Calu3 (cell line): ENCODE results near the gene NCBP3. TPM values are rescaled to one million over a fixed set of nuclear protein-coding genes. Genes with fewer than 3 reads are reported as not detected.

Experiments
- BruUV-seq: library from RNA; stranded (reverse); fragments of 400-500 nt; replicated peaks from 2 replicates; lab custom pipeline; 2021; lab: Mats Ljungman, UMichigan
- CTCF ChIA-PET: fragments of 300-600 bp; sonication (Branson Sonifier 250); formaldehyde crosslinking; loops from one replicate; lab custom pipeline; 2022; ENCODE audit warnings: antibody characterized with exemption; lab: Charles Lee
- DNase-seq: peaks from one replicate; pipeline ENCODE4 v3.0.0; 2022
- H3K27ac Mint-ChIP-seq: one replicate; pipeline ENCODE4 v1.8.0; 2022; ENCODE audit warnings: mixed read lengths; ENCODE audit not compliant: unreplicated experiment
- H3K27me3 Mint-ChIP-seq: one replicate; pipeline ENCODE4 v1.8.0; 2022; ENCODE audit warnings: mixed read lengths; ENCODE audit not compliant: unreplicated experiment
- H3K36me3 Mint-ChIP-seq: one replicate; pipeline ENCODE4 v1.8.0; 2022; ENCODE audit warnings: mild to moderate bottlenecking, moderate library complexity, mixed read lengths; ENCODE audit not compliant: insufficient read depth, unreplicated experiment
- H3K4me1 Mint-ChIP-seq: one replicate; pipeline ENCODE4 v1.8.0; 2022; ENCODE audit warnings: mild to moderate bottlenecking, low read depth, mixed read lengths; ENCODE audit not compliant: unreplicated experiment
- H3K4me3 Mint-ChIP-seq: one replicate; pipeline ENCODE4 v1.8.0; 2022; ENCODE audit warnings: mild to moderate bottlenecking, low read depth, moderate library complexity, mixed read lengths; ENCODE audit not compliant: unreplicated experiment
- H3K9me3 Mint-ChIP-seq: one replicate; pipeline ENCODE4 v1.8.0; 2022; ENCODE audit warnings: low read depth, mixed read lengths; ENCODE audit not compliant: unreplicated experiment
- intact Hi-C: fragments of 100-400 bp; cut with micrococcal nuclease; formaldehyde crosslinking; loops from one replicate; pipeline ENCODE4 v1.10.0; 2022; ENCODE audit not compliant: unreplicated experiment
- total RNA-seq: library from RNA; stranded (reverse); gene quantifications from 2 replicates; pipeline ENCODE4 v1.2.3, GENCODE V29; 2022
- TF ChIP-seq, protein P1 (sequence below): fragments of 200-600 bp; IDR thresholded peaks from one replicate; pipeline ENCODE4 v1.8.0; 2022; ENCODE audit warnings: antibody characterized with exemption; ENCODE audit not compliant: unreplicated experiment

NCBP3 gene
- total RNA-seq, 1 experiment from 2014 or later, result 25.4 TPM

DNA sequence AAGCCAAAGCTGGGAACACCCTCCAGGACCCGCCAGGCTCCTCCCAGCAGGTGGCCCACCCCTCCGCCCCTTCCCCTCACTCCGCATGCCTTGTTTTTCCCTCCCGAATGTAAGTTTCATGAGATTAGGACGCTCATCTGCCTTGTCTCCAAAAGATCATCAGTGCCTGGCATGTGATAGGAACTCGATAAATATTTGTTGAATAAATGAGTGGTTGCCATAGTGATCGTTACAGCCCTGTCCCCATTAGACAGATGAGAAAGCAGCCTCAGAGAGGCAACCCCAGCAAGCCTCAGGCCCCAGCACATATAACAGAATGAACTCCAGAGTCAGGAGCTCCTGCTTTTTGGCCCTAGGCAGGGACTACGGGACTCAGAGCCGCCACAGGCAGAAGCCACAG is 41.8 kb upstream of the NCBP3 start:
- TF ChIP-seq, protein P1, sequence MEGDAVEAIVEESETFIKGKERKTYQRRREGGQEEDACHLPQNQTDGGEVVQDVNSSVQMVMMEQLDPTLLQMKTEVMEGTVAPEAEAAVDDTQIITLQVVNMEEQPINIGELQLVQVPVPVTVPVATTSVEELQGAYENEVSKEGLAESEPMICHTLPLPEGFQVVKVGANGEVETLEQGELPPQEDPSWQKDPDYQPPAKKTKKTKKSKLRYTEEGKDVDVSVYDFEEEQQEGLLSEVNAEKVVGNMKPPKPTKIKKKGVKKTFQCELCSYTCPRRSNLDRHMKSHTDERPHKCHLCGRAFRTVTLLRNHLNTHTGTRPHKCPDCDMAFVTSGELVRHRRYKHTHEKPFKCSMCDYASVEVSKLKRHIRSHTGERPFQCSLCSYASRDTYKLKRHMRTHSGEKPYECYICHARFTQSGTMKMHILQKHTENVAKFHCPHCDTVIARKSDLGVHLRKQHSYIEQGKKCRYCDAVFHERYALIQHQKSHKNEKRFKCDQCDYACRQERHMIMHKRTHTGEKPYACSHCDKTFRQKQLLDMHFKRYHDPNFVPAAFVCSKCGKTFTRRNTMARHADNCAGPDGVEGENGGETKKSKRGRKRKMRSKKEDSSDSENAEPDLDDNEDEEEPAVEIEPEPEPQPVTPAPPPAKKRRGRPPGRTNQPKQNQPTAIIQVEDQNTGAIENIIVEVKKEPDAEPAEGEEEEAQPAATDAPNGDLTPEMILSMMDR, result no peak
- CTCF ChIA-PET, result no interaction called here
- Mint-ChIP-seq H3K4me1 (peaks cover 35% of the 10 kb centered on the region), H3K27ac (no peak overlapping the region), H3K4me3 (no peak overlapping the region), H3K36me3 (peaks cover 35% of the 10 kb centered on the region), H3K9me3 (no peaks in the 10 kb centered on the region), H3K27me3 (peaks cover 13% of the 10 kb centered on the region)
- BruUV-seq, result no TSS peak
- intact Hi-C loops, result no loop called here
- DNase-seq, result no peak

DNA sequence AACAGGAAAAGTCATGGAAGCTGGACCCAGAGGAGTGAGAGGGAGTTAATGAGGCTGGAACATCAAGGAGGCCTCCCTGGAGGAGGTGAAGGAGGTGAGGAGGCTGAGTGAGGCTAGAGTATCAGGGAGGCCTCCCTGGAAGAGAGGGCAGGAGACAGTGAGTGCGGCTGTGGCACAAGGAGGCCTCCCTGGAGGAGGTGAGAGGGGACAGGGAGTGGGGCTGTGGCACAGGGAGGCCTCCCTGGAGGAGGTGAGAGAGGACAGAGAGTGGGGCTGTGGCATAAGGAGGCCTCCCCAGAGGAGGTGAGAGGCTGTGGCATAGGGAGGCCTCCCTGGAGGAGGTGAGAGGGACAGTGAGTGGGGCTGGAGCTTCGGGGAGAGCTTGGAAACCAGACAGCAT is 41.3 kb upstream of the NCBP3 start:
- no peaks in the 10 kb centered on the region for H3K9me3 Mint-ChIP-seq
- no peak for DNase-seq
- H3K4me1 Mint-ChIP-seq, result peaks cover 35% of the 10 kb centered on the region
- TF ChIP-seq, protein P1, result no peak
- CTCF ChIA-PET, result no interaction called here
- H3K36me3 Mint-ChIP-seq, result peaks cover 35% of the 10 kb centered on the region
- peak overlapping the region; percentile 82 for H3K27ac Mint-ChIP-seq
- intact Hi-C loops, result no loop called here
- BruUV-seq, result no TSS peak
- peaks cover 13% of the 10 kb centered on the region for H3K27me3 Mint-ChIP-seq
- H3K4me3 Mint-ChIP-seq, result no peak overlapping the region

DNA sequence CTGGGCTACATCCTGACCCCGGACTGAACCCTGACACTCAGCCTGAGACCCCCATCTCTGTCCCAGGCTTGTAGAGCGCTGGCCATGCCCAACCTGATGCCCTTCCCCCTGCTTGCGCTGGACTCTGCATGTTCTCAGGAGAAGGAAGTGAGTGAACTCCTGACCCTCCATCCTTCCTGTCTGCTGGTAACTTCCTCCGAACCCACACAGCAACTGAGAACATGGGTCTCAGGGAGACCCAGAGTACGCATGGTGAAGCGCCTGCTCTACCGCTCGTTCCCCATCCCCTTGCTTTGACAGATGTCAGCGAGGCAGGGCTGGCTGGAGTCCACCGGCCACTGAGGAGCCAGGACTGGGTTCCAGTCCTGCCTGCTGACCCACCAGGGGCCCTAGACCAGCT is 40.7 kb upstream of the NCBP3 start:
- Mint-ChIP-seq H3K36me3 (peaks cover 29% of the 10 kb centered on the region), H3K27me3 (peaks cover 12% of the 10 kb centered on the region), H3K4me3 (no peak overlapping the region), H3K27ac (no peak overlapping the region), H3K4me1 (peaks cover 33% of the 10 kb centered on the region), H3K9me3 (no peaks in the 10 kb centered on the region)
- no peak for DNase-seq
- intact Hi-C loops, result no loop called here
- CTCF ChIA-PET, result no interaction called here
- BruUV-seq, result no TSS peak
- TF ChIP-seq, protein P1, result no peak

DNA sequence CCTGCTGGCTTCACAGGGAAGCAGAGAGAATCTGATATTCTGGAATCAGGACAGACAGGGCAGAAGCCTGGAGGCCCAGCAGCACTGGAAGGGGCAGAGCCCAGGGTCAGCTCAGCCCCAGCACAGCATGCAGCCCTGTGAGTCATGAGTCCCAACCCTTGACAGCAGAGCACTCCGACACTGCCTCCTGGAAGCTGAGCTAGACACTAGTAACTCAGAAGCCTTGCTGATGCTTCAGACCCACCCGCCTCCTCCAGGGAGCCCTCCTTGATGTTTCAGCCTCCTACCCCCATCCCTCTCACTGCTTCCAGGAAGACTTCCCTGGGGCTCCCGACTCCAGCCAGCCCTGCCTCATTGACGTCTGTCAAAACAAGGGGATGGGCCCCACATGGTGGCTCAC is 39.9 kb upstream of the NCBP3 start:
- Mint-ChIP-seq H3K4me1 (peaks cover 25% of the 10 kb centered on the region), H3K9me3 (no peaks in the 10 kb centered on the region), H3K36me3 (peaks cover 23% of the 10 kb centered on the region), H3K27ac (no peak overlapping the region), H3K4me3 (no peak overlapping the region), H3K27me3 (peaks cover 4% of the 10 kb centered on the region)
- no TSS peak for BruUV-seq
- intact Hi-C loops, result no loop called here
- DNase-seq, result no peak
- CTCF ChIA-PET, result no interaction called here
- TF ChIP-seq, protein P1, result no peak
